ENCODE measurements around the gene LIME1. TPM values are rescaled to one million over a fixed set of nuclear protein-coding genes. Genes with fewer than 3 reads are reported as not detected.

Gene LIME1
- total and polyA plus RNA-seq, 2 of the 4 experiments (the other 2 are of a cell fraction), result 0.36 to 7.8 TPM

GRCh38 chr20:63706027-63706695 is 30.3 kb upstream of the LIME1 start:
- ATAC-seq (ENCODE audit: low read depth) (no peak), DNase-seq (no peak)
- in situ Hi-C loops (cut with MboI; ENCODE audit: low sequenced_read_pairs), result loop anchor here (10.0 kb wide), 1 partner anchor 159 kb away; the partner anchor contains the start of genes ABHD16B and TPD52L2
- Histone ChIP-seq H3K18ac (ENCODE audit: low read depth, low read length) (no peak overlapping the region), H3K9me3 (ENCODE audit: control insufficient read depth, insufficient read depth, low read length) (no peaks in the 10 kb centered on the region), H3K14ac (replicated peaks; ENCODE audit: low read depth, low read length) (0 out of 2 replicates have a peak overlapping the region, but pooled peaks have one; percentile 92), H3K9ac (ENCODE audit: low read depth, low read length) (peak overlapping the region; percentile 79; the same call in 1 of the 2 replicates), H4K8ac (ENCODE audit: low read depth in 2 of 2, low read length in 2 of 2) (peak overlapping the region; percentile 69 to 93; a peak in 3 of 4 replicates), H4K91ac (ENCODE audit: insufficient read depth, low read depth, low read length) (0 out of 2 replicates have a peak overlapping the region, but pooled peaks have one; percentile 60), H3K4me1 (ENCODE audit: control insufficient read depth, insufficient read depth, low read length) (peaks cover 10% of the 10 kb centered on the region), H3K56ac (ENCODE audit: extremely low read depth, insufficient read depth, low read length) (no peak overlapping the region), H4K5ac (ENCODE audit: low read depth, low read length) (no peak overlapping the region; the same call in 1 of the 2 replicates), H3K27me3 (ENCODE audit: control insufficient read depth, insufficient read depth, low read length) (no peaks in the 10 kb centered on the region), H3K4me3 (ENCODE audit: insufficient read depth, low read depth, low read length) (peak overlapping the region; percentile 84; the same call in 1 of the 2 replicates), H3K23ac (ENCODE audit: low read depth, low read length) (0 out of 2 replicates have a peak overlapping the region, but pooled peaks have one; percentile 81), H2BK15ac (ENCODE audit: low read depth, low read length) (no peak overlapping the region), H3K36me3 (ENCODE audit: control insufficient read depth, insufficient read depth, low read length) (peaks cover 39% of the 10 kb centered on the region), H2BK5ac (ENCODE audit: low read depth, low read length, poor library complexity, severe bottlenecking) (peak overlapping the region; percentile 77), H4K20me1 (ENCODE audit: insufficient read depth, low read length) (no peaks in the 10 kb centered on the region; the same call in 1 of the 2 replicates), H3K4ac (ENCODE audit: low read depth, low read length) (peak overlapping the region; percentile 94), H2BK120ac (ENCODE audit: low read depth, low read length) (no peak overlapping the region), H3K79me1 (ENCODE audit: low read depth in 1 of 2, low read length in 2 of 2) (peaks cover 18 to 76% of the 10 kb centered on the region in 2 experiments), H3K9me1 (ENCODE audit: insufficient read depth, low read length) (no peaks in the 10 kb centered on the region), H3K27ac (ENCODE audit: insufficient read depth, low read length) (peak overlapping the region; percentile 82; the same call in 1 of the 2 replicates), H2AK5ac (ENCODE audit: low read depth, low read length) (peak overlapping the region; percentile 98), H3K4me2 (ENCODE audit: low read depth, low read length) (peak overlapping the region; percentile 92), H2AK9ac (replicated peaks; ENCODE audit: low read depth, low read length, poor library complexity) (peak overlapping the region; percentile 98), H2BK20ac (ENCODE audit: low read depth, low read length) (no peak overlapping the region), H2AFZ (replicated peaks; ENCODE audit: low read length, poor library complexity) (peak overlapping the region; percentile 98)
- intact Hi-C loops (cut with micrococcal nuclease), result loop anchor here (2.0 kb wide), 1 partner anchor 159 kb away; the partner anchor contains the start of gene TPD52L2
- 80% methylated on average over 1 of the region's 12 CpGs; no CpG with 5 or more reads in 1 of the 2 experiments for WGBS, 2 experiments (ENCODE audit: extremely low coverage in 2 of 2, insufficient read length in 1 of 2)
- no TSS peak for BruUV-seq (replicated peaks)
- POLR2A ChIA-PET (ENCODE audit: unreplicated experiment), result no interaction called here
- CTCF ChIA-PET, result no interaction called here
- no peak for TF ChIP-seq BHLHE40 (IDR thresholded peaks at IDR 0.05; ENCODE audit: low read depth, low read length)
- dilution Hi-C loops (cut with HindIII; ENCODE audit: low sequenced_read_pairs, unreplicated experiment), result no loop called here

All from IMR-90 (cell line).